K562 (cell line): ENCODE measurements around the gene PPT1. TPM values are rescaled to one million over a fixed set of nuclear protein-coding genes. Genes with fewer than 3 reads are reported as not detected.
A peak's percentile ranks its signal among the peaks of the same experiment; 100 is the strongest.

ENCODE experiments used
- ATF1 ChIP-seq, 2 experiments: fragments of 450-650 bp in 1 of 2; IDR thresholded peaks; 2 replicates each; pipeline ENCODE4 v1.6.1; 2016; ENCODE audit warnings: missing compliant biosample characterization in 1 of 2, missing genetic modification characterization in 1 of 2
- C11orf30 ChIP-seq: fragments of 450-650 bp; IDR thresholded peaks from 2 replicates; pipeline ENCODE4 v1.6.1; 2016; ENCODE audit warnings: low read depth, mild to moderate bottlenecking
- CCNT2 ChIP-seq: IDR thresholded peaks from 2 replicates; pipeline ENCODE4 v1.6.1; 2011; ENCODE audit warnings: borderline replicate concordance, low read depth, mild to moderate bottlenecking, moderate library complexity, mixed read lengths, low read length; ENCODE audit not compliant: insufficient read length; ENCODE audit errors: extremely low read depth
- CHD4 ChIP-seq: fragments of 200-600 bp; sonication (generic); IDR thresholded peaks from 3 replicates; pipeline ENCODE4 v1.6.1; 2012; ENCODE audit warnings: low read depth, mild to moderate bottlenecking, mixed read lengths, low read length, inconsistent platforms; ENCODE audit not compliant: insufficient read depth, insufficient replicate concordance, poor library complexity, severe bottlenecking
- EHMT2 ChIP-seq: fragments of 450-650 bp; IDR thresholded peaks from 2 replicates; pipeline ENCODE4 v1.6.1; 2018; ENCODE audit warnings: antibody characterized with exemption
- KAT8 ChIP-seq: fragments of 450-650 bp; IDR thresholded peaks from 2 replicates; pipeline ENCODE4 v1.6.1; 2016; ENCODE audit warnings: low read depth, mild to moderate bottlenecking
- LEF1 ChIP-seq: fragments of 450-650 bp; IDR thresholded peaks from 2 replicates; pipeline ENCODE4 v1.6.1; 2016; ENCODE audit warnings: mild to moderate bottlenecking
- NR2F6 ChIP-seq: fragments of 450-650 bp; formaldehyde crosslinking; IDR thresholded peaks from 2 replicates; pipeline ENCODE4 v1.4.0; 2020; ENCODE audit warnings: mild to moderate bottlenecking
- NR4A1 ChIP-seq, 2 experiments: fragments of 250-450 bp in 1 of 2; fragments of 450-650 bp in 1 of 2; sonication (Bioruptor Pico) in 1 of 2; IDR thresholded peaks; 2 replicates each; pipeline versions ENCODE4 v1.4.0 to v1.6.1; 2016 to 2020; ENCODE audit warnings: mild to moderate bottlenecking in 2 of 2, missing compliant biosample characterization in 1 of 2, missing genetic modification characterization in 1 of 2, moderate library complexity in 1 of 2
- SIN3B ChIP-seq: fragments of 450-650 bp; IDR thresholded peaks from 2 replicates; pipeline ENCODE4 v1.6.1; 2017; ENCODE audit warnings: low read depth, mild to moderate bottlenecking, moderate library complexity
- ZNF507 ChIP-seq: conservative IDR thresholded peaks from 2 replicates; pipeline ENCODE4 v1.6.1; 2017; ENCODE audit warnings: missing genetic modification characterization, missing compliant biosample characterization
- ZNF699 ChIP-seq: fragments of 250-450 bp; sonication (Bioruptor Pico); IDR thresholded peaks from 2 replicates; pipeline ENCODE4 v1.8.0; 2021; ENCODE audit warnings: mild to moderate bottlenecking, moderate library complexity; ENCODE audit not compliant: insufficient replicate concordance
- ZNF778 ChIP-seq: fragments of 450-650 bp; formaldehyde crosslinking; IDR thresholded peaks from 2 replicates; pipeline ENCODE4 v1.4.0; 2020; ENCODE audit warnings: mild to moderate bottlenecking, moderate library complexity
- polyA plus RNA-seq, 8 experiments: library from polyadenylated mRNA; depleted of rRNA in 4 of 8; stranded (reverse) in 5 of 8; unstranded in 3 of 8; fragments of >200 nt; fragmentation: Nextera tagmentation in 2 of 8; fragmentation: Illumina TruSeq in 1 of 8; extraction: Ambion mirVana in 2 of 8; extraction: Trizol in 1 of 8; gene quantifications; 2 replicates each; pipeline versions ENCODE4 v1.2.1 to v1.2.3, GENCODE V29; 2011 to 2014; ENCODE audit warnings: inconsistent platforms in 1 of 8, missing spikeins in 1 of 8
- total RNA-seq, 7 experiments: library from RNA; depleted of rRNA in 6 of 7; stranded (reverse); fragments of >200 nt in 6 of 7; fragmentation: Illumina TruSeq in 2 of 7; extraction: Trizol in 2 of 7; gene quantifications; 2 replicates each; pipeline versions ENCODE4 v1.2.1 to v1.2.3, GENCODE V29; 2011 to 2021; ENCODE audit warnings: low replicate concordance in 1 of 7
- TF ChIP-seq, protein P1 (sequence below): conservative IDR thresholded peaks from 2 replicates; pipeline ENCODE4 v1.6.1; 2011; ENCODE audit warnings: low read depth, mild to moderate bottlenecking, low read length; ENCODE audit not compliant: control insufficient read depth
- TF ChIP-seq, protein P2 (sequence below): IDR thresholded peaks from 2 replicates; pipeline ENCODE4 v1.6.1; 2016; ENCODE audit warnings: missing genetic modification characterization, missing compliant biosample characterization
- TF ChIP-seq, protein P3 (sequence below): fragments of 250-450 bp; sonication (Bioruptor Pico); IDR thresholded peaks from 2 replicates; pipeline ENCODE4 v1.6.1; 2021; ENCODE audit warnings: mild to moderate bottlenecking
- TF ChIP-seq, protein P4 (sequence below): fragments of 250-450 bp; sonication (Bioruptor Pico); IDR thresholded peaks from 2 replicates; pipeline ENCODE4 v1.5.0; 2020; ENCODE audit warnings: mild to moderate bottlenecking
- TF ChIP-seq, protein P5 (sequence below), 2 experiments: fragments of 450-650 bp in 1 of 2; sonication (generic) in 1 of 2; formaldehyde crosslinking; conservative IDR thresholded peaks; 2 replicates each; pipeline versions ENCODE4 v1.4.0 to v1.8.1; 2020 to 2022; ENCODE audit warnings: mild to moderate bottlenecking in 1 of 2, missing genetic modification reagents in 1 of 2
- TF ChIP-seq, protein P6 (sequence below): sonication (generic); formaldehyde crosslinking; IDR thresholded peaks from 2 replicates; pipeline ENCODE4 v1.8.0; 2022; ENCODE audit warnings: mild to moderate bottlenecking, missing genetic modification reagents

Gene PPT1
- total and polyA plus RNA-seq, 9 of the 15 experiments (the other 6 are each of a cell fraction or from before 2014, with no cell fraction given): 72.2 to 285 (median 143) TPM

DNA sequence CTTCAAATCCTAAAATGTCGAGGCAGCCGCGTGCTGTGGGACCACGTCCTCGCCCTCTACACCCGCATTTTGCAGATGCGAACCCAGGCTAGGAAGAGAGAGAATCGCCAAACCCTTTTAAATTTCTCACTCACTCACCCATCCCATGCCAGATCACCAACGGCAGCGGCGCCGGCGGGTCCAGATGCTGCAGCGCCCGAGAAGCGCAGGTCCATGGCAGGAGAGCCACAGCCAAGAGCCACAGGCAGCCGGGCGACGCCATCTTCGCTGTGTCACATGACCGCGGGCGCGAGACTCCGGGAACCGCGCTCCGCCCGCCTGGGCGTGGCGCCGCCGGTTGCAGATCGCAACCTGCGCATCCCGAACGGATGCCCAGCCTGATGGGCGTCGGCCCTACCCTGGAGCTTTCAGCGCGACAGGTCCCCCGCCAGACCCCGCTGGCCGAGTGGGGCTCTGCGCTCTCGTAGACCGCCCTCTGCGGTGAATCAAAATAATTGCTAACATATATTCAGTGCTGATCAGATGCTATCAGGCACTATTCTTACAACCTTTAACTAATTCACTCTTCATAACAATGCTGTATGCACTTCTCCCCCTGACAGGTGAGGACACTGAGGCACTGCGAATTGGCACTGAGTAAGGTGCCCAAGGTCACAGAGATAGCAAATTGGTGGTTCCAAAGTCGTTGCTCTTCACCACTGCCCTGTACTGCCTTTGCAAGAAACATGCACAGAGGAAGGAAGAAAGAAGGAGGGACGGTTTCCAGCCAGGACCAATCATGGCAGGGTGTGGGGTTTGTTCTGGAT lies at the start of gene PPT1 (continued):
- TF ChIP-seq, protein P1, sequence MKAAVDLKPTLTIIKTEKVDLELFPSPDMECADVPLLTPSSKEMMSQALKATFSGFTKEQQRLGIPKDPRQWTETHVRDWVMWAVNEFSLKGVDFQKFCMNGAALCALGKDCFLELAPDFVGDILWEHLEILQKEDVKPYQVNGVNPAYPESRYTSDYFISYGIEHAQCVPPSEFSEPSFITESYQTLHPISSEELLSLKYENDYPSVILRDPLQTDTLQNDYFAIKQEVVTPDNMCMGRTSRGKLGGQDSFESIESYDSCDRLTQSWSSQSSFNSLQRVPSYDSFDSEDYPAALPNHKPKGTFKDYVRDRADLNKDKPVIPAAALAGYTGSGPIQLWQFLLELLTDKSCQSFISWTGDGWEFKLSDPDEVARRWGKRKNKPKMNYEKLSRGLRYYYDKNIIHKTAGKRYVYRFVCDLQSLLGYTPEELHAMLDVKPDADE: peak; percentile 85; the same call in 1 of the 2 replicates
- TF ChIP-seq CCNT2 (peak; percentile 89), CHD4 (no peak), EHMT2 (peak; percentile 68), ZNF778 (no peak), ZNF507 (tag) (no peak), KAT8 (0 out of 2 replicates have a peak, but pooled peaks have one; percentile 41), LEF1 (no peak), SIN3B (peak; percentile 99), NR2F6 (CRISPR knock-in tag) (no peak), C11orf30 (peak; percentile 99), ATF1 (CRISPR knock-in tag; IDR thresholded peaks at IDR 0.05) (no peak), ATF1 (tag; IDR thresholded peaks at IDR 0.05) (peak; percentile 76), NR4A1 (CRISPR knock-in tag; IDR thresholded peaks at IDR 0.05) (no peak), NR4A1 (tag; IDR thresholded peaks at IDR 0.05) (peak; percentile 53; the same call in 1 of the 2 replicates), ZNF699 (CRISPR knock-in tag) (no peak)
- TF ChIP-seq, protein P2, sequence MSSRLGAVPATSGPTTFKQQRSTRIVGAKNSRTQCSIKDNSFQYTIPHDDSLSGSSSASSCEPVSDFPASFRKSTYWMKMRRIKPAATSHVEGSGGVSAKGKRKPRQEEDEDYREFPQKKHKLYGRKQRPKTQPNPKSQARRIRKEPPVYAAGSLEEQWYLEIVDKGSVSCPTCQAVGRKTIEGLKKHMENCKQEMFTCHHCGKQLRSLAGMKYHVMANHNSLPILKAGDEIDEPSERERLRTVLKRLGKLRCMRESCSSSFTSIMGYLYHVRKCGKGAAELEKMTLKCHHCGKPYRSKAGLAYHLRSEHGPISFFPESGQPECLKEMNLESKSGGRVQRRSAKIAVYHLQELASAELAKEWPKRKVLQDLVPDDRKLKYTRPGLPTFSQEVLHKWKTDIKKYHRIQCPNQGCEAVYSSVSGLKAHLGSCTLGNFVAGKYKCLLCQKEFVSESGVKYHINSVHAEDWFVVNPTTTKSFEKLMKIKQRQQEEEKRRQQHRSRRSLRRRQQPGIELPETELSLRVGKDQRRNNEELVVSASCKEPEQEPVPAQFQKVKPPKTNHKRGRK (tag): no peak
- TF ChIP-seq, protein P3, sequence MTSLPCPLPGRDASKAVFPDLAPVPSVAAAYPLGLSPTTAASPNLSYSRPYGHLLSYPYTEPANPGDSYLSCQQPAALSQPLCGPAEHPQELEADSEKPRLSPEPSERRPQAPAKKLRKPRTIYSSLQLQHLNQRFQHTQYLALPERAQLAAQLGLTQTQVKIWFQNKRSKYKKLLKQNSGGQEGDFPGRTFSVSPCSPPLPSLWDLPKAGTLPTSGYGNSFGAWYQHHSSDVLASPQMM (CRISPR knock-in tag): no peak
- TF ChIP-seq, protein P4, sequence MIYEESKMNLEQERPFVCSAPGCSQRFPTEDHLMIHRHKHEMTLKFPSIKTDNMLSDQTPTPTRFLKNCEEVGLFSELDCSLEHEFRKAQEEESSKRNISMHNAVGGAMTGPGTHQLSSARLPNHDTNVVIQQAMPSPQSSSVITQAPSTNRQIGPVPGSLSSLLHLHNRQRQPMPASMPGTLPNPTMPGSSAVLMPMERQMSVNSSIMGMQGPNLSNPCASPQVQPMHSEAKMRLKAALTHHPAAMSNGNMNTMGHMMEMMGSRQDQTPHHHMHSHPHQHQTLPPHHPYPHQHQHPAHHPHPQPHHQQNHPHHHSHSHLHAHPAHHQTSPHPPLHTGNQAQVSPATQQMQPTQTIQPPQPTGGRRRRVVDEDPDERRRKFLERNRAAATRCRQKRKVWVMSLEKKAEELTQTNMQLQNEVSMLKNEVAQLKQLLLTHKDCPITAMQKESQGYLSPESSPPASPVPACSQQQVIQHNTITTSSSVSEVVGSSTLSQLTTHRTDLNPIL: no peak
- TF ChIP-seq, protein P5, sequence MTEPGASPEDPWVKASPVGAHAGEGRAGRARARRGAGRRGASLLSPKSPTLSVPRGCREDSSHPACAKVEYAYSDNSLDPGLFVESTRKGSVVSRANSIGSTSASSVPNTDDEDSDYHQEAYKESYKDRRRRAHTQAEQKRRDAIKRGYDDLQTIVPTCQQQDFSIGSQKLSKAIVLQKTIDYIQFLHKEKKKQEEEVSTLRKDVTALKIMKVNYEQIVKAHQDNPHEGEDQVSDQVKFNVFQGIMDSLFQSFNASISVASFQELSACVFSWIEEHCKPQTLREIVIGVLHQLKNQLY (CRISPR knock-in tag; conservative IDR thresholded peaks at IDR 0.05): peak in 1 of 2 experiments; percentile 74; a peak in 1 of 4 replicates
- TF ChIP-seq, protein P6, sequence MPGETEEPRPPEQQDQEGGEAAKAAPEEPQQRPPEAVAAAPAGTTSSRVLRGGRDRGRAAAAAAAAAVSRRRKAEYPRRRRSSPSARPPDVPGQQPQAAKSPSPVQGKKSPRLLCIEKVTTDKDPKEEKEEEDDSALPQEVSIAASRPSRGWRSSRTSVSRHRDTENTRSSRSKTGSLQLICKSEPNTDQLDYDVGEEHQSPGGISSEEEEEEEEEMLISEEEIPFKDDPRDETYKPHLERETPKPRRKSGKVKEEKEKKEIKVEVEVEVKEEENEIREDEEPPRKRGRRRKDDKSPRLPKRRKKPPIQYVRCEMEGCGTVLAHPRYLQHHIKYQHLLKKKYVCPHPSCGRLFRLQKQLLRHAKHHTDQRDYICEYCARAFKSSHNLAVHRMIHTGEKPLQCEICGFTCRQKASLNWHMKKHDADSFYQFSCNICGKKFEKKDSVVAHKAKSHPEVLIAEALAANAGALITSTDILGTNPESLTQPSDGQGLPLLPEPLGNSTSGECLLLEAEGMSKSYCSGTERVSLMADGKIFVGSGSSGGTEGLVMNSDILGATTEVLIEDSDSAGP (CRISPR knock-in tag): 0 out of 2 replicates have a peak, but pooled peaks have one; percentile 67
